ENCODE results near the gene PCYT1B. TPM values are rescaled to one million over a fixed set of nuclear protein-coding genes. Genes with fewer than 3 reads are reported as not detected.

PCYT1B gene
- total and polyA plus RNA-seq, 9 of the 15 experiments (the other 6 are each of a cell fraction or from before 2014, with no cell fraction given): 0.04 to 0.34 (median 0.07) TPM; not detected in 1

DNA sequence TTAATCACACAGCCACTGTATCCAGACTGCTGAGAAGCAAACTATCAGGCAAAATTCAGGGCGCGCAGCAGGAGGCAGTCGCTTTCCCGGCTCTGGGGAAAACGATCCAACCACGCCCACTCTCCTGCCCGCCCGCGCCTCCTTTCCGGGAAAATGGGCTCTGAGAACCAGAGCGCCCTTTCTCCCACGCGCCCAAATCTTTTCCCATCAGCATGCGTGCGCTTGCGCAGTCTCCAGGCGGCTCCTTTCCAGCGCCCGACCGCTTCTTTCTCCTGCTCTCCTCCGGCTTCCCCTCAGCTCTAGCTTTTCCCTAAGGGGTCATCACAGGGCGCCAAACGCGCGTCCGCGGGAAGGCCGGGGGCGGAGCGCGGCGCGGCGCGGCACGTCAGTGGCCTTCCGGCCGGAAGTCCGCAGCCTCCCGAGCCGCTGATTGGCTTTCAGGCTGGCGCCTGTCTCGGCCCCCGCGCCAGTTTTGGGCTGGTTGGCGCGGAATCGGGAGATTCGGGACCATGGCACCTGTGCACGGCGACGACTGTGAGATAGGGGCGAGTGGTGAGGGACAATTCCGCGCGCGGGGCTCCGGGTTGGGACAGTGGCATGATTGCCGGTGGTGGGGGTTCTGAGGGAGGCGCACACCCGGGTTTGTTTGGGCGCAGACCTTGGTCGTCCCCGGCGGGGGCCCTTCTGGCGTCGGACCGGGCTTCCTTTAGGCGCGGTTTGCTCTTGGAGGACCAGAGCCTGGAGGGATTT is 46.5 kb upstream of the PCYT1B start, which contains the start of gene POLA1 (continued):
- TF ChIP-seq TEAD4 (IDR thresholded peaks at IDR 0.05; ENCODE audit: low read length) (0 out of 2 replicates have a peak, but pooled peaks have one; percentile 2), TEAD4 (CRISPR knock-in tag; IDR thresholded peaks at IDR 0.05; ENCODE audit: borderline replicate concordance) (no peak), BCL6 (CRISPR knock-in tag; IDR thresholded peaks at IDR 0.05) (no peak), ILK (tag; IDR thresholded peaks at IDR 0.05; ENCODE audit: borderline replicate concordance, low read depth) (no peak), ATF4 (CRISPR knock-in tag; IDR thresholded peaks at IDR 0.05) (no peak), PTRF (tag; IDR thresholded peaks at IDR 0.05) (no peak), SIRT6 (IDR thresholded peaks at IDR 0.05; ENCODE audit: low read depth, low read length) (no peak), HMBOX1 (IDR thresholded peaks at IDR 0.05) (no peak), PRMT5 (CRISPR knock-in tag; IDR thresholded peaks at IDR 0.05) (no peak), TBL1XR1 (IDR thresholded peaks at IDR 0.05; ENCODE audit: low read length in 2 of 2) (peak in 1 of 2 experiments; percentile 67; a peak in 1 of 4 replicates), ZKSCAN3 (CRISPR knock-in tag; IDR thresholded peaks at IDR 0.05) (no peak), KDM2B (CRISPR knock-in tag; IDR thresholded peaks at IDR 0.05) (no peak), ZNF134 (CRISPR knock-in tag; conservative IDR thresholded peaks at IDR 0.05) (no peak), REST (IDR thresholded peaks at IDR 0.05; ENCODE audit: borderline replicate concordance) (no peak), REST (CRISPR knock-in tag; IDR thresholded peaks at IDR 0.05; ENCODE audit: low read depth) (no peak)
- TF ChIP-seq, protein P1, sequence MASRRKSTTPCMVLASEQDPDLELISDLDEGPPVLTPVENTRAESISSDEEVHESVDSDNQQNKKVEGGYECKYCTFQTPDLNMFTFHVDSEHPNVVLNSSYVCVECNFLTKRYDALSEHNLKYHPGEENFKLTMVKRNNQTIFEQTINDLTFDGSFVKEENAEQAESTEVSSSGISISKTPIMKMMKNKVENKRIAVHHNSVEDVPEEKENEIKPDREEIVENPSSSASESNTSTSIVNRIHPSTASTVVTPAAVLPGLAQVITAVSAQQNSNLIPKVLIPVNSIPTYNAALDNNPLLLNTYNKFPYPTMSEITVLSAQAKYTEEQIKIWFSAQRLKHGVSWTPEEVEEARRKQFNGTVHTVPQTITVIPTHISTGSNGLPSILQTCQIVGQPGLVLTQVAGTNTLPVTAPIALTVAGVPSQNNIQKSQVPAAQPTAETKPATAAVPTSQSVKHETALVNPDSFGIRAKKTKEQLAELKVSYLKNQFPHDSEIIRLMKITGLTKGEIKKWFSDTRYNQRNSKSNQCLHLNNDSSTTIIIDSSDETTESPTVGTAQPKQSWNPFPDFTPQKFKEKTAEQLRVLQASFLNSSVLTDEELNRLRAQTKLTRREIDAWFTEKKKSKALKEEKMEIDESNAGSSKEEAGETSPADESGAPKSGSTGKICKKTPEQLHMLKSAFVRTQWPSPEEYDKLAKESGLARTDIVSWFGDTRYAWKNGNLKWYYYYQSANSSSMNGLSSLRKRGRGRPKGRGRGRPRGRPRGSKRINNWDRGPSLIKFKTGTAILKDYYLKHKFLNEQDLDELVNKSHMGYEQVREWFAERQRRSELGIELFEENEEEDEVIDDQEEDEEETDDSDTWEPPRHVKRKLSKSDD (conservative IDR thresholded peaks at IDR 0.05; ENCODE audit: low read length): 0 out of 2 replicates have a peak, but pooled peaks have one; percentile 57

Measured in K562 (cell line).